ENCODE data around the gene FOXD1. TPM values are rescaled to one million over a fixed set of nuclear protein-coding genes. Genes with fewer than 3 reads are reported as not detected.

FOXD1 gene
- polyA plus RNA-seq, 2 of the 4 experiments (the other 2 are of a cell fraction), result 2.2 to 8.2 TPM

GRCh38 chr5:73437777-73438644 lies 10.6 kb downstream of the FOXD1 start:
- Histone ChIP-seq H3K4me3 (peak overlapping the region; percentile 45), H3K4me2 (peak overlapping the region; percentile 78), H3K9me3 (no peaks in the 10 kb centered on the region), H3K4me1 (peaks cover 11% of the 10 kb centered on the region), H3K27ac (peak overlapping the region; percentile 68 to 86)
- FAIRE-seq (no peak), DNase-seq (ENCODE audit: low read depth in 1 of 2, low spot score in 1 of 2) (no peak), ATAC-seq (peak in 1 of 2 experiments; percentile 34; a peak in 4 of 6 replicates)
- POLR2A ChIA-PET, result interaction anchor here (0.7 to 1.3 kb wide), 6 partner anchors 9 to 222 kb away, joined by 3 to 13 read pairs (median 4); partner anchors contain the start of gene FOXD1
- CTCF ChIA-PET, result interaction anchor here (0.7 to 5.6 kb wide), 28 partner anchors 8 to 482 kb away, joined by 3 to 34 read pairs (median 4); partner anchors contain the start of genes FCHO2 and FOXD1
- 18% methylated on average over 18 of the region's 18 CpGs for WGBS (ENCODE audit: missing lambda C conversion rate)
- TF ChIP-seq CHD2 (IDR thresholded peaks at IDR 0.05; ENCODE audit: low read length, partially characterized antibody), result no peak
- no peak for TF ChIP-seq PHF8 (IDR thresholded peaks at IDR 0.05; ENCODE audit: borderline replicate concordance, low read depth)
- no peak for TF ChIP-seq ZFP36 (IDR thresholded peaks at IDR 0.05; ENCODE audit: borderline replicate concordance, partially characterized antibody)
- no peak for TF ChIP-seq SREBF2 (IDR thresholded peaks at IDR 0.05)
- TF ChIP-seq HOXB5 (CRISPR knock-in tag; IDR thresholded peaks at IDR 0.05), result no peak
- TF ChIP-seq CBX2 (IDR thresholded peaks at IDR 0.05; ENCODE audit: borderline replicate concordance, low read depth), result no peak
- no peak for TF ChIP-seq HEYL (CRISPR knock-in tag; IDR thresholded peaks at IDR 0.05)
- TF ChIP-seq GATA3 (IDR thresholded peaks at IDR 0.05; ENCODE audit: borderline replicate concordance), result no peak
- TF ChIP-seq CBX8 (IDR thresholded peaks at IDR 0.05), result no peak
- TF ChIP-seq ELK1 (IDR thresholded peaks at IDR 0.05; ENCODE audit: low read depth, low read length), result no peak
- TF ChIP-seq E2F6 (IDR thresholded peaks at IDR 0.05; ENCODE audit: borderline replicate concordance, low read depth), result no peak
- no peak for TF ChIP-seq KDM5A (IDR thresholded peaks at IDR 0.05)

GRCh38 chr5:73437101-73437776 lies 11.3 kb downstream of the FOXD1 start:
- Histone ChIP-seq H3K4me1 (peaks cover 11% of the 10 kb centered on the region), H3K27ac (peak overlapping the region; percentile 68 to 86), H3K4me2 (peak overlapping the region; percentile 78), H3K4me3 (peak overlapping the region; percentile 45), H3K9me3 (no peaks in the 10 kb centered on the region)
- ChIA-PET CTCF (interaction anchor here (0.7 to 5.6 kb wide), 27 partner anchors 8 to 481 kb away, joined by 3 to 34 read pairs (median 4); partner anchors contain the start of genes FCHO2 and FOXD1), POLR2A (interaction anchor here (0.7 to 1.3 kb wide), 5 partner anchors 11 to 221 kb away, joined by 3 to 13 read pairs (median 4); partner anchors contain the start of gene FOXD1)
- DNase-seq (ENCODE audit: low read depth in 1 of 2, low spot score in 1 of 2), result peak; percentile 79 to 88
- WGBS (ENCODE audit: missing lambda C conversion rate), result 56% methylated on average over 46 of the region's 69 CpGs
- ATAC-seq, result peak; percentile 93 to 97
- FAIRE-seq, result no peak
- TF ChIP-seq TFCP2L1 (CRISPR knock-in tag; IDR thresholded peaks at IDR 0.05), result no peak
- TF ChIP-seq HDAC2 (IDR thresholded peaks at IDR 0.05), result no peak
- TF ChIP-seq JUN (IDR thresholded peaks at IDR 0.05), result 0 out of 5 replicates have a peak, but pooled peaks of 1 of the 2 experiments have one; percentile 54
- TF ChIP-seq RAD21 (conservative IDR thresholded peaks at IDR 0.05 in 1 of 2, IDR thresholded peaks at IDR 0.05 in 1 of 2), result peak; percentile 47 to 70; a peak in 4 of 5 replicates
- no peak for TF ChIP-seq ATOH8 (CRISPR knock-in tag; IDR thresholded peaks at IDR 0.05; ENCODE audit: low read depth)
- TF ChIP-seq POLR2AphosphoS2 (conservative IDR thresholded peaks at IDR 0.05; ENCODE audit: low read length), result no peak
- no peak for TF ChIP-seq ZFP36 (IDR thresholded peaks at IDR 0.05; ENCODE audit: borderline replicate concordance, partially characterized antibody)
- peak; percentile 73 for TF ChIP-seq MAX (IDR thresholded peaks at IDR 0.05)
- TF ChIP-seq BCL3 (IDR thresholded peaks at IDR 0.05), result no peak
- TF ChIP-seq MAZ (IDR thresholded peaks at IDR 0.05; ENCODE audit: borderline replicate concordance, low read depth, low read length), result no peak
- TF ChIP-seq SMC3 (IDR thresholded peaks at IDR 0.05), result peak; percentile 69
- 0 out of 2 replicates have a peak, but pooled peaks have one; percentile 43 for TF ChIP-seq E2F6 (IDR thresholded peaks at IDR 0.05; ENCODE audit: borderline replicate concordance, low read depth)
- peak; percentile 76 for TF ChIP-seq CTCF (IDR thresholded peaks at IDR 0.05)
- TF ChIP-seq ESRRA (IDR thresholded peaks at IDR 0.05; ENCODE audit: borderline replicate concordance, low read length), result no peak
- no peak for TF ChIP-seq ELK1 (IDR thresholded peaks at IDR 0.05; ENCODE audit: low read depth, low read length)
- no peak for TF ChIP-seq PHF8 (IDR thresholded peaks at IDR 0.05; ENCODE audit: borderline replicate concordance, low read depth)
